Endodermal cell (in vitro differentiated cells): ENCODE data around the gene SPATA4. TPM values are rescaled to one million over a fixed set of nuclear protein-coding genes. Genes with fewer than 3 reads are reported as not detected.
A peak's percentile ranks its signal among the peaks of the same experiment; 100 is the strongest.

Experiments used
- DNase-seq: peaks from one replicate; pipeline ENCODE4 v3.0.0-alpha.2; 2017
- H3K27ac ChIP-seq: 2 replicates; pipeline ENCODE4 v1.5.1; 2013; ENCODE audit warnings: mild to moderate bottlenecking, low read depth, low read length, moderate library complexity
- H3K27me3 ChIP-seq: 2 replicates; pipeline ENCODE4 v1.6.1; 2013; ENCODE audit warnings: mild to moderate bottlenecking, low read length, moderate library complexity; ENCODE audit not compliant: insufficient read depth, control insufficient read depth, poor library complexity, severe bottlenecking
- H3K36me3 ChIP-seq: 2 replicates; pipeline ENCODE4 v1.7.0; 2013; ENCODE audit warnings: mild to moderate bottlenecking, low read length, moderate library complexity; ENCODE audit not compliant: control insufficient read depth, insufficient read depth
- H3K4me1 ChIP-seq: one replicate; pipeline ENCODE4 v1.7.0; 2013; ENCODE audit warnings: low read length; ENCODE audit not compliant: control insufficient read depth, insufficient read depth
- H3K4me3 ChIP-seq: 2 replicates; pipeline ENCODE4 v1.5.1; 2013; ENCODE audit warnings: mild to moderate bottlenecking, low read length, moderate library complexity
- H3K9ac ChIP-seq: 2 replicates; pipeline ENCODE4 v1.6.1; 2013; ENCODE audit warnings: mild to moderate bottlenecking, low read length, moderate library complexity; ENCODE audit not compliant: poor library complexity, severe bottlenecking; ENCODE audit errors: extremely low read depth
- H3K9me3 ChIP-seq: 2 replicates; pipeline ENCODE4 v1.6.1; 2013; ENCODE audit warnings: mild to moderate bottlenecking, low read length, moderate library complexity; ENCODE audit not compliant: control insufficient read depth
- H3K27ac Mint-ChIP-seq: 2 replicates; pipeline ENCODE4 v1.8.0; 2020; ENCODE audit warnings: mixed read lengths
- H3K27me3 Mint-ChIP-seq: 2 replicates; pipeline ENCODE4 v1.8.0; 2021; ENCODE audit warnings: mild to moderate bottlenecking, mixed read lengths; ENCODE audit not compliant: insufficient read depth
- H3K36me3 Mint-ChIP-seq: 2 replicates; pipeline ENCODE4 v1.8.0; 2020; ENCODE audit warnings: low read depth, mixed read lengths
- H3K4me1 Mint-ChIP-seq: 2 replicates; pipeline ENCODE4 v1.8.0; 2020; ENCODE audit warnings: mixed read lengths
- H3K4me3 Mint-ChIP-seq: 2 replicates; pipeline ENCODE4 v1.8.0; 2020; ENCODE audit warnings: mild to moderate bottlenecking, moderate library complexity, mixed read lengths
- H3K9me3 Mint-ChIP-seq: 2 replicates; pipeline ENCODE4 v1.8.0; 2020; ENCODE audit warnings: mild to moderate bottlenecking, mixed read lengths
- WGBS, 2 experiments: methylation state at CpG; one replicate each; pipeline versions ENCODE4 v1.1.5 to v1.1.7; 2013; ENCODE audit warnings: missing lambda C conversion rate in 2 of 2, mixed read lengths in 1 of 2; ENCODE audit not compliant: insufficient coverage in 1 of 2, insufficient read length in 1 of 2; 5-methylcytosine and 5-hydroxymethylcytosine counted together
- total RNA-seq, 2 donors: library from RNA; stranded (reverse); fragmentation: NEBNext Ultra II Directional in 1 of 2; extraction: Animal tissue kit (Norgen Biotek cat#: 25700) in 1 of 2; gene quantifications; 2 replicates in 1 of 2; 3 replicates in 1 of 2; pipeline ENCODE4 v1.2.1, GENCODE V29; 2021
- TF ChIP-seq, protein P1 (sequence below): fragments of 200-600 bp; sonication (generic); conservative IDR thresholded peaks from 2 replicates; pipeline ENCODE4 v1.5.0; 2021; ENCODE audit warnings: antibody characterized with exemption, mild to moderate bottlenecking

Gene SPATA4
- total RNA-seq, 2 donors from 2014 or later: not detected

DNA sequence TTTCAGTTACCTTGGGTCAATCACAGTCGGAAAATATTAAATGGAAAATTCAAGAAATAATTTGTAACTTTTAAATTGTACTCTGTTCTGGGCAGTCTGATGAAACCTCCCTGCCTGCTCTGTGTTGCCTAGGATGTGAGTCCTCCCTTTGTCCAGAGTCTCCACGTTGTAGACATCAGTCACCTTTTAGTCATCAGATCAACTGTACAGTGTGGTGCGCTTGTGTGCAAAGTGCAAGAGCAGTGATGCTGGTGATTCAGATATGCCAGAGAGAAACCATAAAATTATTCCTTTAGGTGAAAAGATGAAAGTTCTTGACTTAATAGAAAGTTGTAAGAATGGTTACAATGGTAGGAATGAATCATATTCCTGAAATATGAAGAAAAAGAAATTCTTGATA lies 1.4 kb downstream of the SPATA4 start:
- Mint-ChIP-seq H3K27ac (no peak overlapping the region), H3K4me3 (no peak overlapping the region), H3K27me3 (no peaks in the 10 kb centered on the region), H3K36me3 (no peaks in the 10 kb centered on the region), H3K4me1 (peaks cover 12% of the 10 kb centered on the region), H3K9me3 (no peaks in the 10 kb centered on the region)
- no peaks in the 10 kb centered on the region for H3K36me3 ChIP-seq
- no peaks in the 10 kb centered on the region for H3K4me1 ChIP-seq
- H3K27me3 ChIP-seq: no peaks in the 10 kb centered on the region
- DNase-seq: no peak
- H3K9ac ChIP-seq: no peak overlapping the region
- H3K9me3 ChIP-seq: no peaks in the 10 kb centered on the region
- WGBS, 2 experiments: 62 to 80% methylated on average over 3 of the region's 3 CpGs
- TF ChIP-seq, protein P1, sequence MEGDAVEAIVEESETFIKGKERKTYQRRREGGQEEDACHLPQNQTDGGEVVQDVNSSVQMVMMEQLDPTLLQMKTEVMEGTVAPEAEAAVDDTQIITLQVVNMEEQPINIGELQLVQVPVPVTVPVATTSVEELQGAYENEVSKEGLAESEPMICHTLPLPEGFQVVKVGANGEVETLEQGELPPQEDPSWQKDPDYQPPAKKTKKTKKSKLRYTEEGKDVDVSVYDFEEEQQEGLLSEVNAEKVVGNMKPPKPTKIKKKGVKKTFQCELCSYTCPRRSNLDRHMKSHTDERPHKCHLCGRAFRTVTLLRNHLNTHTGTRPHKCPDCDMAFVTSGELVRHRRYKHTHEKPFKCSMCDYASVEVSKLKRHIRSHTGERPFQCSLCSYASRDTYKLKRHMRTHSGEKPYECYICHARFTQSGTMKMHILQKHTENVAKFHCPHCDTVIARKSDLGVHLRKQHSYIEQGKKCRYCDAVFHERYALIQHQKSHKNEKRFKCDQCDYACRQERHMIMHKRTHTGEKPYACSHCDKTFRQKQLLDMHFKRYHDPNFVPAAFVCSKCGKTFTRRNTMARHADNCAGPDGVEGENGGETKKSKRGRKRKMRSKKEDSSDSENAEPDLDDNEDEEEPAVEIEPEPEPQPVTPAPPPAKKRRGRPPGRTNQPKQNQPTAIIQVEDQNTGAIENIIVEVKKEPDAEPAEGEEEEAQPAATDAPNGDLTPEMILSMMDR: no peak
- no peak overlapping the region for H3K4me3 ChIP-seq
- H3K27ac ChIP-seq: no peak overlapping the region

DNA sequence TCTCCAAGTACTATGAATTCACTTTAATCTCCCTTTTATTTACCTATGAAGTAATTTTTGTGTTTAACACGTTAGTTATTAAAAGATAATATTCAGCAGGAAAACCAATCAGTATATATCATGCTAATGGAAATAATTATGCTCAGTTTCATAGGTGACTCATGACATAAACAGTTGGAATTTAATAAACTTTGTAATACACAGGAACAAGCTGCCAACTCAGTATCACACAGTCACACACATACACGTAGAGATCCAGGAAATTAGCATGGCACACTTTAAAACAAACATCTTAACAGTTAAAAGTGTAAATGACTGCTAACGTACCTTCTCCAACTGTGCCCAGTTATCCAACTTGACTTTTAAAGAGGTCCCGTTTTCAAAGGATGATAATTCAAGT lies 2.3 kb downstream of the SPATA4 start:
- no peaks in the 10 kb centered on the region for H3K4me1 ChIP-seq
- H3K27me3 ChIP-seq: no peaks in the 10 kb centered on the region
- Mint-ChIP-seq H3K9me3 (no peaks in the 10 kb centered on the region), H3K27me3 (no peaks in the 10 kb centered on the region), H3K36me3 (no peaks in the 10 kb centered on the region), H3K27ac (no peak overlapping the region), H3K4me3 (no peak overlapping the region), H3K4me1 (peaks cover 12% of the 10 kb centered on the region)
- H3K36me3 ChIP-seq: no peaks in the 10 kb centered on the region
- no peak for DNase-seq
- H3K9ac ChIP-seq: no peak overlapping the region
- H3K9me3 ChIP-seq: no peaks in the 10 kb centered on the region
- H3K27ac ChIP-seq: no peak overlapping the region
- TF ChIP-seq, protein P1: no peak
- H3K4me3 ChIP-seq: no peak overlapping the region
- 52 to 64% methylated on average over 2 to 3 of the region's 4 CpGs for WGBS, 2 experiments

DNA sequence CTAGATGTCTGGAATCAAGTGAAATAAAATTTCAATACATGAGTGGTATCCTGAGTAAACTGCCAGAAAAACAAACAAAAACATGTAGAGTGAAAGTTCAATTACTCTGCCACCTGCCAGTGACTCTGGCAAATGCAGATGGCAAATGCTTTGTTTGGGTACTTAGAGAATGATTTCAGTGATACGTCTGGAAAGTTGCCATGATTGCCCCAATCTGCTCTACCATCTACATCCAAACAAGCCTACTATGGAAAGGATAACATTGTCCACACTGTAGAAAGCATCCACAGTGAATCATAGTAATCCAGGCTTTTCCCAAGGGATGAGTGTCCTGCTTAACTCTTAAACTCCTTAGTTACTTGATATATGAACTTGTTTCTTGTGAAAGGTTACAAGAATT lies 3.4 kb downstream of the SPATA4 start:
- no peak overlapping the region for H3K9ac ChIP-seq
- Mint-ChIP-seq H3K9me3 (no peaks in the 10 kb centered on the region), H3K27me3 (no peaks in the 10 kb centered on the region), H3K4me3 (no peak overlapping the region), H3K27ac (no peak overlapping the region), H3K36me3 (no peaks in the 10 kb centered on the region), H3K4me1 (peaks cover 12% of the 10 kb centered on the region)
- 93% methylated on average over 1 of the region's 1 CpG; no CpG with 5 or more reads in 1 of the 2 experiments for WGBS, 2 experiments
- H3K4me3 ChIP-seq: no peak overlapping the region
- H3K4me1 ChIP-seq: no peaks in the 10 kb centered on the region
- no peaks in the 10 kb centered on the region for H3K36me3 ChIP-seq
- no peak for DNase-seq
- no peaks in the 10 kb centered on the region for H3K27me3 ChIP-seq
- H3K27ac ChIP-seq: no peak overlapping the region
- H3K9me3 ChIP-seq: no peaks in the 10 kb centered on the region
- TF ChIP-seq, protein P1: peak; percentile 28
